ENCODE measurements around the gene HPCAL4.

Gene HPCAL4

GRCh38 chr1:39648496-39648895 lies 42.7 kb downstream of the HPCAL4 start:
- CTCF ChIA-PET, result interaction anchor here (0.6 to 15.5 kb wide), 4 partner anchors 10 to 110 kb away, joined by 3 to 350 read pairs (median 23); no protein-coding TSS in a partner anchor
- no peaks in the 10 kb centered on the region for H3K9me3 ChIP-seq (ENCODE audit: control insufficient read depth, insufficient read depth, low read depth, low read length)
- TF ChIP-seq ZNF114 (tag by site-specific recombination; IDR thresholded peaks at IDR 0.05), result no peak
- TF ChIP-seq ZFP3 (tag by site-specific recombination; IDR thresholded peaks at IDR 0.05; ENCODE audit: low read depth), result no peak
- TF ChIP-seq, protein P1, sequence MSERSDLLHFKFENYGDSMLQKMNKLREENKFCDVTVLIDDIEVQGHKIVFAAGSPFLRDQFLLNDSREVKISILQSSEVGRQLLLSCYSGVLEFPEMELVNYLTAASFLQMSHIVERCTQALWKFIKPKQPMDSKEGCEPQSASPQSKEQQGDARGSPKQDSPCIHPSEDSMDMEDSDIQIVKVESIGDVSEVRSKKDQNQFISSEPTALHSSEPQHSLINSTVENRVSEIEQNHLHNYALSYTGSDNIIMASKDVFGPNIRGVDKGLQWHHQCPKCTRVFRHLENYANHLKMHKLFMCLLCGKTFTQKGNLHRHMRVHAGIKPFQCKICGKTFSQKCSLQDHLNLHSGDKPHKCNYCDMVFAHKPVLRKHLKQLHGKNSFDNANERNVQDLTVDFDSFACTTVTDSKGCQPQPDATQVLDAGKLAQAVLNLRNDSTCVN (tag by site-specific recombination; optimal IDR thresholded peaks at IDR 0.05), result no peak
- no peak for TF ChIP-seq ZNF707 (tag by site-specific recombination; IDR thresholded peaks at IDR 0.05)
- TF ChIP-seq ZFHX2 (tag by site-specific recombination; conservative IDR thresholded peaks at IDR 0.05), result no peak
- TF ChIP-seq KLF7 (tag by site-specific recombination; IDR thresholded peaks at IDR 0.05; ENCODE audit: borderline replicate concordance), result no peak
- TF ChIP-seq, protein P2, sequence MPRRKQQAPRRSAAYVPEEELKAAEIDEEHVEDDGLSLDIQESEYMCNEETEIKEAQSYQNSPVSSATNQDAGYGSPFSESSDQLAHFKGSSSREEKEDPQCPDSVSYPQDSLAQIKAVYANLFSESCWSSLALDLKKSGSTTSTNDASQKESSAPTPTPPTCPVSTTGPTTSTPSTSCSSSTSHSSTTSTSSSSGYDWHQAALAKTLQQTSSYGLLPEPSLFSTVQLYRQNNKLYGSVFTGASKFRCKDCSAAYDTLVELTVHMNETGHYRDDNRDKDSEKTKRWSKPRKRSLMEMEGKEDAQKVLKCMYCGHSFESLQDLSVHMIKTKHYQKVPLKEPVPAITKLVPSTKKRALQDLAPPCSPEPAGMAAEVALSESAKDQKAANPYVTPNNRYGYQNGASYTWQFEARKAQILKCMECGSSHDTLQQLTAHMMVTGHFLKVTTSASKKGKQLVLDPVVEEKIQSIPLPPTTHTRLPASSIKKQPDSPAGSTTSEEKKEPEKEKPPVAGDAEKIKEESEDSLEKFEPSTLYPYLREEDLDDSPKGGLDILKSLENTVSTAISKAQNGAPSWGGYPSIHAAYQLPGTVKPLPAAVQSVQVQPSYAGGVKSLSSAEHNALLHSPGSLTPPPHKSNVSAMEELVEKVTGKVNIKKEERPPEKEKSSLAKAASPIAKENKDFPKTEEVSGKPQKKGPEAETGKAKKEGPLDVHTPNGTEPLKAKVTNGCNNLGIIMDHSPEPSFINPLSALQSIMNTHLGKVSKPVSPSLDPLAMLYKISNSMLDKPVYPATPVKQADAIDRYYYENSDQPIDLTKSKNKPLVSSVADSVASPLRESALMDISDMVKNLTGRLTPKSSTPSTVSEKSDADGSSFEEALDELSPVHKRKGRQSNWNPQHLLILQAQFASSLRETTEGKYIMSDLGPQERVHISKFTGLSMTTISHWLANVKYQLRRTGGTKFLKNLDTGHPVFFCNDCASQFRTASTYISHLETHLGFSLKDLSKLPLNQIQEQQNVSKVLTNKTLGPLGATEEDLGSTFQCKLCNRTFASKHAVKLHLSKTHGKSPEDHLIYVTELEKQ (tag by site-specific recombination; IDR thresholded peaks at IDR 0.05; ENCODE audit: borderline replicate concordance), result no peak
- no peak for TF ChIP-seq ZNF600 (tag by site-specific recombination; IDR thresholded peaks at IDR 0.05)
- TF ChIP-seq HIC1 (tag by site-specific recombination; IDR thresholded peaks at IDR 0.05), result no peak
- TF ChIP-seq GLI2 (tag by site-specific recombination; IDR thresholded peaks at IDR 0.05; ENCODE audit: borderline replicate concordance, low read depth), result no peak
- TF ChIP-seq, protein P3, sequence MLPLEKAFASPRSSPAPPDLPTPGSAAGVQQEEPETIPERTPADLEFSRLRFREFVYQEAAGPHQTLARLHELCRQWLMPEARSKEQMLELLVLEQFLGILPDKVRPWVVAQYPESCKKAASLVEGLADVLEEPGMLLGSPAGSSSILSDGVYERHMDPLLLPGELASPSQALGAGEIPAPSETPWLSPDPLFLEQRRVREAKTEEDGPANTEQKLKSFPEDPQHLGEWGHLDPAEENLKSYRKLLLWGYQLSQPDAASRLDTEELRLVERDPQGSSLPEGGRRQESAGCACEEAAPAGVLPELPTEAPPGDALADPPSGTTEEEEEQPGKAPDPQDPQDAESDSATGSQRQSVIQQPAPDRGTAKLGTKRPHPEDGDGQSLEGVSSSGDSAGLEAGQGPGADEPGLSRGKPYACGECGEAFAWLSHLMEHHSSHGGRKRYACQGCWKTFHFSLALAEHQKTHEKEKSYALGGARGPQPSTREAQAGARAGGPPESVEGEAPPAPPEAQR (tag by site-specific recombination; IDR thresholded peaks at IDR 0.05), result no peak
- no peak for TF ChIP-seq PRDM1 (tag by site-specific recombination; IDR thresholded peaks at IDR 0.05)
- TF ChIP-seq ZNF341 (tag by site-specific recombination; IDR thresholded peaks at IDR 0.05; ENCODE audit: low read depth), result no peak
- TF ChIP-seq ZNF704 (tag by site-specific recombination; IDR thresholded peaks at IDR 0.05), result no peak
- no peak for TF ChIP-seq ZNF701 (tag by site-specific recombination; IDR thresholded peaks at IDR 0.05)
- no peak for TF ChIP-seq ZNF221 (tag by site-specific recombination; IDR thresholded peaks at IDR 0.05; ENCODE audit: borderline replicate concordance)
- TF ChIP-seq HOXD13 (CRISPR knock-in tag; IDR thresholded peaks at IDR 0.05; ENCODE audit: borderline replicate concordance), result no peak
- no peak for TF ChIP-seq ZNF175 (tag by site-specific recombination; IDR thresholded peaks at IDR 0.05)
- TF ChIP-seq HOXC10 (CRISPR knock-in tag; IDR thresholded peaks at IDR 0.05), result no peak
- POLR2A ChIA-PET, result no interaction called here
- H3K4me3 ChIP-seq (ENCODE audit: low read depth, low read length), result no peak overlapping the region
- H3K4me1 ChIP-seq (ENCODE audit: control insufficient read depth, insufficient read depth, low read length), result no peaks in the 10 kb centered on the region
- no peaks in the 10 kb centered on the region for H3K36me3 ChIP-seq (ENCODE audit: control insufficient read depth in 2 of 2, insufficient read depth in 1 of 2, low read length in 2 of 2)
- H3K27ac ChIP-seq (ENCODE audit: extremely low read depth, low read depth, low read length), result no peak overlapping the region

All from HEK293 (cell line).